ENCODE data around the gene SLC6A17. TPM values are rescaled to one million over a fixed set of nuclear protein-coding genes. Genes with fewer than 3 reads are reported as not detected.

SLC6A17 gene
- total and polyA plus RNA-seq, 2 donors (not counting 3 experiments of a cell fraction or from before 2014, with no cell fraction given), result 0.03 TPM; not detected in 1

DNA sequence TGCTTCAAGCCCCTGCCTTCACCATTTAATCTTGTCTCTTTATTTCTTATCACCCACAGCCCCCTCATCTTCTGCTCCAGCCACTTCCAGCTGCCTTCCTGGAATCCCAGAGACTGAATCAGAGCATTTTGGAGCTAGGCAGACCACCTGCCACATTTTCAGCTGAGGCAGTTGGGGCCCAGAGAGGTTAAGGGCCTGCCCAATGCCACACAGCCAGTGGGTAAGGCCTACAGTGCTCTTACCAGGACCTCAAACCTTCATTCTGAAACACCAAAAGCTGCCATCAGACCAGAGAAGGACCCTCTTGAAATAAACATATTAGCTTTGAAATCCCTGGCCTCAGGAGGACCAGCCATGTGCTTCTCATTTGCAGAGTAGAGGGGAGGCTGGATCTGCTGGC is 17.6 kb upstream of the SLC6A17 start:
- no peaks in the 10 kb centered on the region for H3K9me3 ChIP-seq (replicated peaks; ENCODE audit: control insufficient read depth, insufficient read depth, low read length)
- no peak overlapping the region for H3K9ac ChIP-seq (replicated peaks; ENCODE audit: extremely low read depth, insufficient read depth, low read length)
- CTCF ChIA-PET, result interaction anchor here (0.6 to 2.5 kb wide), 4 partner anchors 15 to 327 kb away, joined by 3 to 7 read pairs (median 4); no protein-coding TSS in a partner anchor
- H3K4me2 ChIP-seq (ENCODE audit: insufficient read depth, low read length), result no peak overlapping the region
- no peaks in the 10 kb centered on the region for H3K36me3 ChIP-seq (ENCODE audit: control insufficient read depth in 2 of 2, extremely low read depth in 1 of 2, insufficient read depth in 2 of 2, low read length in 2 of 2)
- TF ChIP-seq POLR2AphosphoS5 (IDR thresholded peaks at IDR 0.05; ENCODE audit: insufficient read depth, low read depth, low read length), result no peak
- no peak for TF ChIP-seq FOS (IDR thresholded peaks at IDR 0.05; ENCODE audit: borderline replicate concordance, insufficient read depth, low read length)
- TF ChIP-seq, protein P1, sequence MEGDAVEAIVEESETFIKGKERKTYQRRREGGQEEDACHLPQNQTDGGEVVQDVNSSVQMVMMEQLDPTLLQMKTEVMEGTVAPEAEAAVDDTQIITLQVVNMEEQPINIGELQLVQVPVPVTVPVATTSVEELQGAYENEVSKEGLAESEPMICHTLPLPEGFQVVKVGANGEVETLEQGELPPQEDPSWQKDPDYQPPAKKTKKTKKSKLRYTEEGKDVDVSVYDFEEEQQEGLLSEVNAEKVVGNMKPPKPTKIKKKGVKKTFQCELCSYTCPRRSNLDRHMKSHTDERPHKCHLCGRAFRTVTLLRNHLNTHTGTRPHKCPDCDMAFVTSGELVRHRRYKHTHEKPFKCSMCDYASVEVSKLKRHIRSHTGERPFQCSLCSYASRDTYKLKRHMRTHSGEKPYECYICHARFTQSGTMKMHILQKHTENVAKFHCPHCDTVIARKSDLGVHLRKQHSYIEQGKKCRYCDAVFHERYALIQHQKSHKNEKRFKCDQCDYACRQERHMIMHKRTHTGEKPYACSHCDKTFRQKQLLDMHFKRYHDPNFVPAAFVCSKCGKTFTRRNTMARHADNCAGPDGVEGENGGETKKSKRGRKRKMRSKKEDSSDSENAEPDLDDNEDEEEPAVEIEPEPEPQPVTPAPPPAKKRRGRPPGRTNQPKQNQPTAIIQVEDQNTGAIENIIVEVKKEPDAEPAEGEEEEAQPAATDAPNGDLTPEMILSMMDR (IDR thresholded peaks at IDR 0.05; ENCODE audit: extremely low read depth in 1 of 2, insufficient read depth in 1 of 2, low read depth in 1 of 2, low read length in 2 of 2), result no peak
- no peak for TF ChIP-seq GATA2 (IDR thresholded peaks at IDR 0.05; ENCODE audit: insufficient read depth, insufficient read length, low read depth, low read length)
- no peak for TF ChIP-seq JUN (IDR thresholded peaks at IDR 0.05; ENCODE audit: borderline replicate concordance, insufficient read depth, insufficient read length, low read depth)
- TF ChIP-seq EZH2 (IDR thresholded peaks at IDR 0.05; ENCODE audit: borderline replicate concordance, low read depth, low read length, severe bottlenecking), result no peak
- no peak for TF ChIP-seq MYC (IDR thresholded peaks at IDR 0.05; ENCODE audit: low read depth, low read length)
- no peak for TF ChIP-seq POLR2A (IDR thresholded peaks at IDR 0.05; ENCODE audit: low read depth, low read length)
- TF ChIP-seq, protein P2, sequence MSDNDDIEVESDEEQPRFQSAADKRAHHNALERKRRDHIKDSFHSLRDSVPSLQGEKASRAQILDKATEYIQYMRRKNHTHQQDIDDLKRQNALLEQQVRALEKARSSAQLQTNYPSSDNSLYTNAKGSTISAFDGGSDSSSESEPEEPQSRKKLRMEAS (IDR thresholded peaks at IDR 0.05; ENCODE audit: insufficient read depth, insufficient read length), result no peak
- H3K4me3 ChIP-seq (replicated peaks in 1 of 3; ENCODE audit: insufficient read depth in 1 of 3, low read depth in 1 of 3, low read length in 3 of 3), result no peak overlapping the region
- H3K27ac ChIP-seq (ENCODE audit: insufficient read depth, low read depth, low read length), result no peak overlapping the region
- FAIRE-seq (no peak), DNase-seq (ENCODE audit: low read depth, low spot score) (no peak)
- intact Hi-C loops (cut with micrococcal nuclease), result no loop called here
- H2AFZ ChIP-seq (ENCODE audit: low read depth, low read length), result no peak overlapping the region
- H3K79me2 ChIP-seq (ENCODE audit: control insufficient read depth, insufficient read depth, low read length), result no peaks in the 10 kb centered on the region
- dilution Hi-C loops (cut with MboI; ENCODE audit: extremely low pct_ligation_motif_present, low sequenced_read_pairs), result no loop called here
- H4K20me1 ChIP-seq (replicated peaks; ENCODE audit: control insufficient read depth, extremely low read depth, insufficient read depth, low read length), result no peaks in the 10 kb centered on the region
- H3K27me3 ChIP-seq (ENCODE audit: control insufficient read depth in 2 of 2, insufficient read depth in 2 of 2, low read length in 2 of 2), result peaks cover 35 to 42% of the 10 kb centered on the region in 2 experiments
- BruUV-seq (replicated peaks), result no TSS peak
- POLR2A ChIA-PET, result no interaction called here
- no peaks in the 10 kb centered on the region for H3K4me1 ChIP-seq (ENCODE audit: control insufficient read depth, extremely low read depth, insufficient read depth, low read length)
- H3K9me1 ChIP-seq (replicated peaks; ENCODE audit: control insufficient read depth, extremely low read depth, insufficient read depth, low read length), result no peaks in the 10 kb centered on the region
